Suprapubic skin (tissue), 4 donors: Measurements from ENCODE around the gene HBG2. TPM values are rescaled to one million over a fixed set of nuclear protein-coding genes. Genes with fewer than 3 reads are reported as not detected.
"Not testable (repeated sequence)": the region's sequence is repeated elsewhere in the genome, so short reads cannot be mapped to it uniquely, and the experiment has no call there.

Experiments used
- DNase-seq, 2 donors: peaks; one replicate each; pipeline ENCODE4 v3.0.0-alpha.2; 2019; ENCODE audit warnings: low spot score in 2 of 2
- H3K27ac ChIP-seq: fragments of 200-600 bp; sonication (generic); one replicate; pipeline ENCODE4 v1.5.1; 2019
- H3K27me3 ChIP-seq: fragments of 200-600 bp; sonication (generic); one replicate; pipeline ENCODE4 v1.5.1; 2019
- H3K36me3 ChIP-seq: fragments of 200-600 bp; sonication (generic); one replicate; pipeline ENCODE4 v1.5.1; 2019
- H3K4me1 ChIP-seq: fragments of 200-600 bp; sonication (generic); one replicate; pipeline ENCODE4 v1.5.1; 2019
- H3K4me3 ChIP-seq: fragments of 200-600 bp; sonication (generic); one replicate; pipeline ENCODE4 v1.5.1; 2019; ENCODE audit warnings: mild to moderate bottlenecking
- H3K9me3 ChIP-seq: fragments of 200-600 bp; sonication (generic); one replicate; pipeline ENCODE4 v1.5.1; 2019
- CTCF ChIP-seq, 2 donors: fragments of 200-600 bp in 1 of 2; fragments of 450-650 bp in 1 of 2; sonication (generic) in 1 of 2; IDR thresholded peaks; one replicate each; pipeline ENCODE4 v1.5.1; 2016 to 2019; ENCODE audit warnings: antibody characterized with exemption in 2 of 2, mild to moderate bottlenecking in 1 of 2, moderate library complexity in 1 of 2
- EP300 ChIP-seq: sonication (generic); formaldehyde crosslinking; IDR thresholded peaks from one replicate; pipeline ENCODE4 v1.6.1; 2017; ENCODE audit warnings: antibody characterized with exemption
- POLR2A ChIP-seq, 2 donors: fragments of 450-650 bp; IDR thresholded peaks; one replicate each; pipeline ENCODE4 v1.6.1; 2017; ENCODE audit warnings: antibody characterized with exemption in 2 of 2, mild to moderate bottlenecking in 2 of 2, moderate library complexity in 2 of 2
- POLR2AphosphoS5 ChIP-seq, 3 donors: sonication (generic); formaldehyde crosslinking; IDR thresholded peaks; one replicate each; pipeline ENCODE4 v1.6.1; 2017; ENCODE audit warnings: antibody characterized with exemption in 3 of 3
- WGBS: methylation state at CpG from one replicate; pipeline ENCODE4 v1.1.5; 2018; 5-methylcytosine and 5-hydroxymethylcytosine counted together
- total RNA-seq, 4 donors: library from RNA; depleted of rRNA; stranded (reverse); fragments of >200 nt; gene quantifications; one replicate each; pipeline ENCODE4 v1.1.0, GENCODE V29; 2016

Gene HBG2
- total RNA-seq, 4 donors from 2014 or later, result not detected

GRCh38 chr11:5252919-5253265 is 1.7 kb downstream of the HBG2 start:
- DNase-seq, result no peak
- TF ChIP-seq POLR2AphosphoS5 (IDR thresholded peaks at IDR 0.05) (no peak), CTCF (IDR thresholded peaks at IDR 0.05) (no peak), POLR2A (IDR thresholded peaks at IDR 0.05) (no peak), EP300 (no peak)
- Histone ChIP-seq H3K4me1 (no peaks in the 10 kb centered on the region), H3K36me3 (no peaks in the 10 kb centered on the region), H3K27ac (no peak overlapping the region), H3K9me3 (no peaks in the 10 kb centered on the region), H3K27me3 (no peaks in the 10 kb centered on the region), H3K4me3 (no peak overlapping the region)
- WGBS, result 45% methylated on average over 1 of the region's 1 CpG

GRCh38 chr11:5252192-5252918 is 2.2 kb downstream of the HBG2 start:
- Histone ChIP-seq H3K4me1 (no peaks in the 10 kb centered on the region), H3K27ac (no peak overlapping the region), H3K27me3 (no peaks in the 10 kb centered on the region), H3K9me3 (no peaks in the 10 kb centered on the region), H3K36me3 (no peaks in the 10 kb centered on the region), H3K4me3 (no peak overlapping the region)
- TF ChIP-seq CTCF (IDR thresholded peaks at IDR 0.05) (no peak), EP300 (no peak), POLR2AphosphoS5 (IDR thresholded peaks at IDR 0.05) (no peak), POLR2A (IDR thresholded peaks at IDR 0.05) (no peak)
- WGBS, result 54% methylated on average over 9 of the region's 9 CpGs
- no peak for DNase-seq

- WGBS, result 30% methylated on average over 2 of the region's 2 CpGs
- H3K9me3 ChIP-seq, result no peaks in the 10 kb centered on the region
- no peak overlapping the region for H3K27ac ChIP-seq
- H3K27me3 ChIP-seq, result no peaks in the 10 kb centered on the region
- no peak for DNase-seq
- H3K4me3 ChIP-seq, result no peak overlapping the region
- no peak for TF ChIP-seq POLR2A (IDR thresholded peaks at IDR 0.05)
- no peak for TF ChIP-seq CTCF (IDR thresholded peaks at IDR 0.05)
- no peak for TF ChIP-seq EP300
- no peak for TF ChIP-seq POLR2AphosphoS5 (IDR thresholded peaks at IDR 0.05)
- no peaks in the 10 kb centered on the region for H3K36me3 ChIP-seq
- H3K4me1 ChIP-seq, result no peaks in the 10 kb centered on the region
These were observed 2.8 kb downstream of the HBG2 start for GRCh38 chr11:5251746-5252145.

GRCh38 chr11:5250543-5251204 is 3.9 kb downstream of the HBG2 start:
- Histone ChIP-seq H3K4me3 (no peak overlapping the region), H3K27me3 (no peaks in the 10 kb centered on the region), H3K4me1 (no peaks in the 10 kb centered on the region), H3K27ac (no peak overlapping the region), H3K36me3 (no peaks in the 10 kb centered on the region), H3K9me3 (no peaks in the 10 kb centered on the region)
- TF ChIP-seq CTCF (IDR thresholded peaks at IDR 0.05) (no peak), EP300 (no peak), POLR2AphosphoS5 (IDR thresholded peaks at IDR 0.05) (no peak)
- no peak for DNase-seq
- WGBS, result 92% methylated on average over 4 of the region's 4 CpGs

- not testable (repeated sequence) for H3K27me3 ChIP-seq, H3K9me3 ChIP-seq, H3K4me1 ChIP-seq, DNase-seq, H3K4me3 ChIP-seq, H3K27ac ChIP-seq, H3K36me3 ChIP-seq
- WGBS, result 71% methylated on average over 4 of the region's 9 CpGs
These were observed 4.7 kb downstream of the HBG2 start, which contains the start of gene HBG1 for GRCh38 chr11:5249807-5250396. TSS of gene HBG1 (minus strand) at chr11:5249857. CDS start at chr11:5249804, 53 bp downstream.

- H3K36me3 ChIP-seq, H3K27me3 ChIP-seq, H3K27ac ChIP-seq, H3K4me1 ChIP-seq, DNase-seq, H3K4me3 ChIP-seq, H3K9me3 ChIP-seq: not testable (repeated sequence)
- 77% methylated on average over 7 of the region's 7 CpGs for WGBS
These were observed 6.1 kb downstream of the HBG2 start for GRCh38 chr11:5248498-5248897.
